Caco-2 (cell line): ENCODE results near the gene PDZD7. TPM values are rescaled to one million over a fixed set of nuclear protein-coding genes. Genes with fewer than 3 reads are reported as not detected.

Source experiments
- BruUV-seq: library from RNA; stranded (reverse); fragments of 400-500 nt; replicated peaks from 2 replicates; lab custom pipeline; 2021; lab: Mats Ljungman, UMichigan
- CTCF ChIA-PET: fragments of 300-600 bp; sonication (Branson Sonifier 250); formaldehyde crosslinking; loops from one replicate; lab custom pipeline; 2022; ENCODE audit warnings: antibody characterized with exemption; lab: Charles Lee
- POLR2A ChIA-PET: fragments of 300-600 bp; sonication (Branson Sonifier 250); formaldehyde crosslinking; loops from one replicate; lab custom pipeline; 2022; ENCODE audit warnings: antibody characterized with exemption; lab: Charles Lee
- DNase-seq, 2 experiments: peaks; one replicate each; pipeline versions ENCODE4 v3.0.0 to v3.0.0-alpha.2; 2020 to 2022
- H3K27me3 ChIP-seq: replicated peaks from 2 replicates; pipeline ENCODE4 v1.6.0; 2011; ENCODE audit warnings: low read length; ENCODE audit not compliant: control insufficient read depth, insufficient read depth
- H3K36me3 ChIP-seq: 2 replicates; pipeline ENCODE4 v1.5.1; 2011; ENCODE audit warnings: low read length; ENCODE audit not compliant: control insufficient read depth, insufficient read depth
- H3K4me1 ChIP-seq: fragments of 250-450 bp; sonication (Bioruptor Pico); 2 replicates; pipeline ENCODE4 v1.5.1; 2020; ENCODE audit warnings: mild to moderate bottlenecking
- H3K4me3 ChIP-seq: 2 replicates; pipeline ENCODE4 v1.5.1; 2011; ENCODE audit warnings: low read depth, mild to moderate bottlenecking, control low read depth, low read length
- H3K9me3 ChIP-seq: fragments of 250-450 bp; sonication (Bioruptor Pico); 2 replicates; pipeline ENCODE4 v1.5.1; 2020; ENCODE audit warnings: mild to moderate bottlenecking, moderate library complexity
- H3K27ac Mint-ChIP-seq: one replicate; pipeline ENCODE4 v1.8.0; 2022; ENCODE audit warnings: mixed read lengths; ENCODE audit not compliant: unreplicated experiment
- H3K27me3 Mint-ChIP-seq: one replicate; pipeline ENCODE4 v1.8.0; 2022; ENCODE audit warnings: mixed read lengths; ENCODE audit not compliant: insufficient read depth, unreplicated experiment
- H3K36me3 Mint-ChIP-seq: one replicate; pipeline ENCODE4 v1.8.0; 2022; ENCODE audit warnings: mild to moderate bottlenecking, mixed read lengths; ENCODE audit not compliant: insufficient read depth, unreplicated experiment
- H3K4me1 Mint-ChIP-seq: one replicate; pipeline ENCODE4 v1.8.0; 2022; ENCODE audit warnings: low read depth, mixed read lengths; ENCODE audit not compliant: unreplicated experiment
- H3K4me3 Mint-ChIP-seq: one replicate; pipeline ENCODE4 v1.8.0; 2022; ENCODE audit warnings: mild to moderate bottlenecking, moderate library complexity, mixed read lengths; ENCODE audit not compliant: unreplicated experiment
- H3K9me3 Mint-ChIP-seq: one replicate; pipeline ENCODE4 v1.8.0; 2022; ENCODE audit warnings: mixed read lengths; ENCODE audit not compliant: unreplicated experiment
- CTCF ChIP-seq, 2 experiments: fragments of 200-600 bp in 1 of 2; IDR thresholded peaks; 1 replicate in 1 of 2; 2 replicates in 1 of 2; pipeline versions ENCODE4 v1.5.1 to v1.8.0; 2011 to 2022; ENCODE audit warnings: antibody characterized with exemption in 1 of 2, control low read depth in 1 of 2, inconsistent platforms in 1 of 2, low read depth in 1 of 2, low read length in 1 of 2, mild to moderate bottlenecking in 1 of 2, moderate library complexity in 1 of 2; ENCODE audit not compliant: insufficient read depth in 1 of 2, severe bottlenecking in 1 of 2, unreplicated experiment in 1 of 2
- intact Hi-C: fragments of 100-400 bp; cut with micrococcal nuclease; formaldehyde crosslinking; loops from one replicate; pipeline ENCODE4 v1.10.0; 2022; ENCODE audit not compliant: unreplicated experiment
- total RNA-seq: library from RNA; stranded (reverse); gene quantifications from 2 replicates; pipeline ENCODE4 v1.2.3, GENCODE V29; 2022

Gene PDZD7
- total RNA-seq, 1 experiment from 2014 or later = 1.5 TPM

GRCh38 chr10:100972904-100973535, 57.9 kb downstream of the PDZD7 start:
- peak overlapping the region; percentile 32 for H3K4me3 Mint-ChIP-seq
- intact Hi-C loops = no loop called here
- peak overlapping the region; percentile 68 for H3K27ac Mint-ChIP-seq
- H3K9me3 Mint-ChIP-seq = no peaks in the 10 kb centered on the region
- no peak for TF ChIP-seq CTCF (IDR thresholded peaks at IDR 0.05; ENCODE audit: insufficient read depth in 1 of 2, low read depth in 1 of 2, low read length in 1 of 2, severe bottlenecking in 1 of 2, unreplicated experiment in 1 of 2)
- ChIA-PET POLR2A (interaction anchor here (0.7 kb wide), 1 partner anchor 37 kb away, joined by 3 read pairs; no protein-coding TSS in a partner anchor), CTCF (no interaction called here)
- no peaks in the 10 kb centered on the region for H3K27me3 Mint-ChIP-seq
- peaks cover 58% of the 10 kb centered on the region for H3K4me1 Mint-ChIP-seq
- Histone ChIP-seq H3K36me3 (peaks cover 11% of the 10 kb centered on the region; the same call in 1 of the 2 replicates), H3K4me1 (peaks cover 41% of the 10 kb centered on the region), H3K9me3 (no peaks in the 10 kb centered on the region), H3K27me3 (no peaks in the 10 kb centered on the region), H3K4me3 (no peak overlapping the region)
- H3K36me3 Mint-ChIP-seq = peaks cover 44% of the 10 kb centered on the region
- BruUV-seq = no TSS peak
- DNase-seq = no peak

GRCh38 chr10:100972115-100972903, 58.6 kb downstream of the PDZD7 start:
- Mint-ChIP-seq H3K4me1 (peaks cover 63% of the 10 kb centered on the region), H3K27me3 (no peaks in the 10 kb centered on the region), H3K27ac (peak overlapping the region; percentile 86), H3K36me3 (peaks cover 44% of the 10 kb centered on the region), H3K9me3 (no peaks in the 10 kb centered on the region), H3K4me3 (peak overlapping the region; percentile 90)
- H3K36me3 ChIP-seq = peaks cover 11% of the 10 kb centered on the region; the same call in 1 of the 2 replicates
- no peak for DNase-seq
- peak overlapping the region; percentile 18; the same call in 1 of the 2 replicates for H3K4me3 ChIP-seq
- intact Hi-C loops = no loop called here
- POLR2A ChIA-PET = no interaction called here
- no peak for TF ChIP-seq CTCF (IDR thresholded peaks at IDR 0.05; ENCODE audit: insufficient read depth in 1 of 2, low read depth in 1 of 2, low read length in 1 of 2, severe bottlenecking in 1 of 2, unreplicated experiment in 1 of 2)
- no TSS peak for BruUV-seq
- H3K4me1 ChIP-seq = peaks cover 41% of the 10 kb centered on the region
- CTCF ChIA-PET = no interaction called here
- H3K27me3 ChIP-seq = no peaks in the 10 kb centered on the region
- no peaks in the 10 kb centered on the region for H3K9me3 ChIP-seq
